ENCODE measurements around the gene PADI6.
"Not testable (repeated sequence)": the region's sequence is repeated elsewhere in the genome, so short reads cannot be mapped to it uniquely, and the experiment has no call there.

The PADI6 gene

DNA sequence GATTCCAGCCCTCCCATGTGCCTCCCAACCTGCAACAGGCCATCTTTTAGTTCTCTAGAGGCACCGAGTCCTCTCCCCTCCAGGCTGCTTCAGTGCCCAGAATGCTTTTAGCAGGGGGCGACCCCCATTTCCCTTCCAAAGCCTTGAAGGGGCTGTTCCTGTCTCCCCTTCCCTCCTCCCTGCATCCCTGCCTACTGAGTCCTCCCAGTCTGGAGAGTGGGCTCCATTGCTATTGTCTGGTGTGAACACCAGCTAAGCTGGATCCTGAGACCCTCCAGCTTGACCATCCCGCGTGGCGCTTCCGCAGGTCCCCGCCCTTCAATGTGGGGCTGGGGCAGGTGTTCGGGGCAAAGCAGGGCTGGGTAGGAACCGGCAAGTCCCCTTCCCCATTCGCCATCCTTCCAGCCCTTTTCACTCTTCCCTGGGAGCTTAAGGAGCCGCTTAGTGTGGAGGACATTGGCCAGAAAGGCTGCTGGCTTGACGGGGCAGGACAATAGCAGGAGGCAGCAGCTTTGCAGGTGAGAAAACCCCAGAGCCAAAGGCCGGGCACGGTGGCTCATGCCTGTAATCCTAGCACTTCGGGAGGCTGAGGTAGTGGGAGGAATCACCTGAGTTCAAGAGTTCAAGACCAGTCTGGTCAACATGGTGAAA, 32.2 kb downstream of the PADI6 start:
- no peak for DNase-seq (ENCODE audit: low read depth, low spot score)

DNA sequence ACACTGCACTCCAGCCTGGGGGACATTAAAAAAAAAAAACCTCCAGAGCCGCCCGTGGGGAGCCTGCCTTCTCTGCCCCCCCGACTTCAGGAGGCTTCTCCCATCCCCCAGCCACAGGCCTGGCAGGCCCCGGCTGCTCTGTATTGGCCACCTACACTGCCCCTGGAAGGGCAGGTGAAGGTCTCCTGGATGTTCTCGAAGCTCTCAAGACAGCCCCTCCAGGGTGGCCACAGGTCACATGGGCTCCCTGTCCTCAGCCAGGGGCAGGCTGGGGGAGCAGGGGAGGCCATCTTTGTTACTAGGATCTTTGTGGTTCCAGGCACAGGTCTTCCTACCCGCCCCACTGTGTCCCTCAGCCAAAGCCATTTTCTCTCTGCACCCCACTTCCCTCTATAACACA, 32.8 kb downstream of the PADI6 start:
- no peak for DNase-seq (ENCODE audit: low read depth, low spot score)

DNA sequence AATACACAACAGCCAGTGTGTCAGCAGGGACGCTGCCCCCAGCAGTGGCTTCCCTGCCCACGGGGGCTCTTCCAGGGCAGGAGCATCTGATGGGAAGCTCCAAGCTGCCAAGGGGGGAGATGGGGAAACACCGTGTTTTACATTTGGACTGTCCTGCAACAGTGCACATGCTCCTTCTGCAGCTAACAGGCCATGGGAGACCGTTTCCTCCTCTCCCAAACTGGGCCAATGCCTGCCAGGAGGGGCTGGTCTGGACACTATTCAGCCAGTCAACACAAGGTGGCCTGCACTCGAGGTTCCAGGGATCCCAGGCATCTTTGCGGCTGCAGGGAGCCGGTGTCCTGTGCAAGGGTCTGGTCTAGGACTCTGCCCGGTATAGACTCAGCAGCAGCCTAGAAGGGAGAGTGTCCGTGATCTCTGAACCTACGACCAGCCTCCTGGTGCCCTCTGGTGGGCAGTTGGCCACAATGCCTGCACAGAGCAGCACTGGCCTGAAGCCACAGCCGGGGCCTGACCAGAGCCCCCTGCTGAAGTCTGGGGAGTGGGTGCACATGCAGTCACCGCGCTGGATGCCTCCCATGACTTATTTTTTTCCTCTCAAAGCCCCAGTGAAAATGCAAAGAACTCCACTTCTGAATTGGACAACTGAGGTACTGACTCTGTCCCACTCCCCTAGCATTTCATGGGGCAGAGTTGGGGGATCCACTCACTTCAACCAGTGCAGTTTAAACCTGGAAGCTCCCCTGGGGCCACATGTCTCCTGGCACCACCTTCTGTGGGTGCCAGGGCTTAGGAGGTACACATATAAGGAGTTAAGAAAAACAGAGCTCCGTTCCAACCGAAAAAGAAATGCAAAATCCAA, 34.1 kb downstream of the PADI6 start:
- DNase-seq (ENCODE audit: low read depth, low spot score), result no peak

DNA sequence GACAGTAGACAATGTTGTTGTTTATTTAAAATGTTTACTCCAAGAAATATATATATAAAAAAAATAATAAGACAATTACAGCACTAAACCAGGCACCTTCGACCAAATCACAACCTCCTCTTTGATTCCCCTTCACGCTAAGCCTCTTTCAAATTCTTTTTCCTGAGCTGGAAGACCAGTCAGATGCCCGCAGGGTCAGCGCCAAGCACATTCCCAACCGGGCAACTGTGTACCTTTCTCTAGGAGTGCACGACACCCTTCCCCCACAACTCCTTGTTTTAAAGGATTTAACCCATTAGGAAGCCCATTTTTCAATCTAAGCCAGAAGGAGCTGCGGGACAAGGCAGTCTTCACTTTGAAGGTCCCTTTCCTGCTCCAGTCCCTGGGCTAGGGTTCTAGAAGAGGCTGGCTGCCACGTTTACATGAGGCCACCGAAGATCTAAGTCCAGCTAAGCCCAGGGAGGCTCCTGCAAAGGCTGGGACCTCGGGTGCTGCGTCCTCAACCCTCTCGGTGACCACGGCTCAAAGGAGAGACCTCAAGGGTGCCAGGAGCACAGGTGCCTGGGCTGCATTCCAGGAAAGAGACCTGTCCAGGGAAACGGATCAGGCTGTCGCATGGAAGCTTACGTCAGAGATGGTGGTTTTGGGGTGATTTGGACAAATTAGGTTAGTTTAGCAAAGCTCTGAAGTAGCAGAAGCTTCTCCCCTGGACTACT, 34.9 kb downstream of the PADI6 start:
- DNase-seq (ENCODE audit: low read depth, low spot score), result not testable (repeated sequence)

DNA sequence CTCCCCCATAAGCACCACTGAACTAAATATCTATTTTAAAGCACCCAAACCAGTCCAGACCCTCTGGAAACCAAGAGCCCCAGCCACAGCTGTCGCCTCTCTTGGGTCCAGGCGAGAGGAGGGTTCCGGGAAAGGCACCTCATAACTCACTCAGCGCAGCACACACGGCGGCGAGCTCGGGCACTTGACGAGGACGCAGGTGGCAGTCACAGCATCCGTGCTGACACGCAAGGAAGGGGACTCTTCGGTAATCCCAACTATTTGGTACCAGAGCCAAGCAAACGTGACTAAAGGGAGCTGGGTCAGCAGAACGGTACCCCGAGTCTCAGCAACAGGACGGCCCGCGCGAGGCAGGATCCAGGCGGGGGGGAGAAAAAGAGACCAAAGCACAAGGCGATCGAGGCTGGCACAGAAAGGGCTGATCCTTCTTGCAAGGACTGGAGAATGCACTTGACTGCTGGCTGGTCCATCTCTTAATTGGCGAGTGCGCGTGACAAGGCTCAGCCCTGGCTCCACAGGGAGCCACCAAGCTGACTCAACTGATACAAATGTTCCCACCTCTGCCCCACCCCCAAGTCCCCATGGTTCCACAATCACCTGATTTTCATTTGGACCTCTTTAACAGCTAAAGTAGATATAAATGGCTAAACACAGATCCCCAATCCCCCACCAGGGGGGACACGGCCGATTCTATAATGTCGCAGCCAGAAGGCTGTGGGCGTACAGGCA, 36.0 kb downstream of the PADI6 start:
- DNase-seq (ENCODE audit: low read depth, low spot score), result not testable (repeated sequence)

DNA sequence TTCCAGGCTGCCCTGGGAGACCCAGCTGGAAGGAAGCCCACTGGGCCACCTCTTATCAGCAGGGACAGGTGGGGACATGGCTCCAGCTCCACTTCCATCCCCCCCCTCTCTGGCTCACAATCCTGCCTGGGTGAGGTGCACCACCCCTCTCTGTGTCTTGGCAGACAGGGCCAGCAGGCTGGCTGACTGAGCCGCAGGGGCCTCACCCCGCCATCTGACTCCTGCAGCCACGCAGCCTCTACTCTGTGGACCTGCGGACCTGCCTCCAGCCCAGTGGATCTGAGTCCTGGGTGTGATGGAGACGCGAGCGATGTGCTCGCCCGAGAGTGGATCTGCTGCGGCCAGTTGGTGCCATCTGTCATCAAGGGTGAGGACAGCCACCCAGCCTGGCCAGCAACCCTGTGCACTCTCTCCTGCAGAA, 37.4 kb downstream of the PADI6 start:
- DNase-seq (ENCODE audit: low read depth, low spot score), result no peak

DNA sequence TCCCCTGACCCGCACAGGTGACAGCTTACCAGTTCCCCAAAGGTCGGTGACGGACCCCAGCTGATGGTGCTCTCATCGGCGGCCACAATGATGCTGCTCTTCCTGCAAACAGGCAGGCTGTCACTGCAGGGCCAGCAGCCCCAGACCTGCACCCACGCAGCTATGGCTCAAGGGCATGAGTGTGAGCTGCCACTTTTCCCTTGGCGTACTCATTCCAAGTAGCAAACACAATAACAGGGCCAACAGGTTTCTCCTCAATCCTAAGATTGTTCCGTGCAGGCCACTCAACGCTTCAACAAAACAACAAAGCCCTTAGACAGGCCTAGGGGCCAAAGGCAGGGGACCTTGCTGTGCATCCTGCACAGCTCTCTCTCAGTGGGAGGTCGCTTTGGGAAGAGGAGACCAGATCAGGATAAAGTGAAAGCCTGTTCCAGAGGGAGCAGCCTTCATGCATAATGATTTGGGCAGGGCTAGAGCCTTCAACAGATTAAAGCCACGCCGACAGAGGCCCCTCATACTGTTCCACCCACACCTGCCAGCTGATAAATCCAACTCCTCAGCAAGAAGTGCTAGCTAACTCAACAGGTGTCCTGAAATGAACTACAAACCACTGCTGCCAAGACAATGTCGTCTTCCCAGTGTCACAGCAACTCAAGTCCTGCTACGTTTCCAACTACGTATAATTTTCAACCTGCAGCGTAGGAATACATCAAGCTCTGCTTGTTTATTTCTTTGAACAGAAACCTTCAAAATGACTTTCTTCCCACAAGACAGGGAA, 40.3 kb downstream of the PADI6 start:
- no peak for DNase-seq (ENCODE audit: low read depth, low spot score)

DNA sequence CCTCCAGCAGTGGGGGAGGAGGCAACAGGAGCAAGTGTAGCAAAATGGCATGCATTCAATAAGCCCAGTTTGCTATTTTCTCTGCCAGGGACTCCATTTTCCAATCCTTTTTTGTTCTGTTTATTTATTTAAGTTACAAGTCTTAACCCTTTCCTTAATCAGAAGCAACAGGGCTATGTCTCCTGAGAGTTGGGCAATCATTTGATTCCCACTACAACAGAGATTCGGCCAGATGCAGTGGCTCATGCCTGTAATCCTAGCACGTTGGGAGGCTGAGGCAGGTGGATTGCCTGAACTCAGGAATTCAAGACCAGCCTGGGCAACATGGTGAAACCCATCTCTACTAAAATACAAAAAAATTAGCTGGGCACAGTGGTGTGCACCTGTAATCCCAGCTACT, 42.0 kb downstream of the PADI6 start:
- no peak for DNase-seq (ENCODE audit: low read depth, low spot score)

DNA sequence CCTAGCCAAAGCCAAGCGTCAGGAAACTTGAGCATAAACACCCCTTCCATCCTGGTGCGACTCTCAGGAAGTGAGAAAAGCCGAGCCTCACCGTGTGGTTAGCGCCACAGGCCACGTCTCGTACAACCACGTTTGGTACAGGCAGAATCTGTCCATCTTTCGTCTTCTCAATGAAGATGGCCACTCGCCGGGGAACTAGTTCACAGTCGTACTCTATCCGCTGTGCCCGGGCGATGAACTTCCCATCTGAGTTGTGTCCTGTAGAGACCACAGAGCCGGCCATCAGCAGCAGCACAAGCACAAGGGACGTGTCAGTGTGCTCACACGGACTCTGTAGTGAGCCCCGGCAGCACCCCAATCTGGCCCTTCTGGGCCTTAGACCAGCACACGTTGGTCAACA, 44.4 kb downstream of the PADI6 start:
- no peak for DNase-seq (ENCODE audit: low read depth, low spot score)

DNA sequence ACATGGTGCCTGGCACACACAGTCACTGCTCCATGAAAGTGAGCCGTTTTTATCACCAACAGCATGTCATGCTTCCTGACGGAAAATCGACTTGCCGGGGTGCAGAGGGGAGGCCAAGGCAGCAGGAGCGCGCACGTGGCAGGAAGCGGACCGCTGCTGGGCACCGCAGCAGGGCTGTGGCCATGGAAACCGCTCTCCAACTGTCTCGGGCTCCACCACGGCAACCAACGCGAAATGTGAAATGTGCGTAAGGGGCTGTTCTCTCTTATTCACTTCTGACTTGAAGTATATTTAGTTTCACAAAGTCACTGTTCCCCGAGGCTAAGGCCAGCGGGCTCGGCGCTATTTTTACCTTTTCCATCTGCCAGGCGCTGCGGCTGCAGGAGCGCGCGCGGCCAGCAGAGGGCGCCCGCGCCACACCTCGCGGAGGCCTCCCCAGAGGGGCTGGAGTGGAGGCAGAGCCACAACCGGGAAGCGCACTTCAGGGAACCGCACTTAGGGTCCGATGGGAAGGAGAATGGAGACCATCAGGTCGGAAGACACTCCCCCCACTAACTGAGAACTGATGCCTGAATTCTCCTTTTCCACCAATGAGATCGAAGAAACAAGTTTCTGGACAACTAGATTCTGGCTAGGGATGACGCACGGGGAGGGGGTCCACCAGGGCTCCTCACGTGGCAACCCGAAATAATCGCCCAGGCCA, 47.8 kb downstream of the PADI6 start:
- DNase-seq (ENCODE audit: low read depth, low spot score), result no peak

DNA sequence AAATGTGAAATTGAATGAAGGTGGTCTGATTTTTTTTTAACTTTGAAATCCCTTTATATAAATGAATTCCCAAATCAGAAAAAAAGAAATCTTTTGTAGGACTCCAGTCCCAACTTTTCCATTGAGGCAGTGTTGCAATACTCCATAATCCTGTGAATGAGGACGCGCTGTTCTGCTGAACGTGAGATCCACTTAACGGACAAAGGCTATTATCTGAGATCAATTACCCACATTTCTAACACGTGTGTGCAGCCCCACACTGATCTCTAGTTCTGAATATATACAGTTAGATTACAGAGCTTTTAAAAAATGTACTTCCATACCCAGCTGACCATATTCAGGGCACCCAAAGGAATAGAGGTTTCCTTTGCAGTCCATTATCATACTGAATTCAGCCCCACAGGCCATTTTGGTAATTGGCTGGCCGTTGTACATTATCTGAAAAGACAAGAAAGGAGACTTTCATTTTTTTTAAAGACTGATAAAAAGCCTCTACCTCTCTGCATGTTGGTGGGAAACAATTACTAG, 48.5 kb downstream of the PADI6 start:
- DNase-seq (ENCODE audit: low read depth, low spot score), result no peak

DNA sequence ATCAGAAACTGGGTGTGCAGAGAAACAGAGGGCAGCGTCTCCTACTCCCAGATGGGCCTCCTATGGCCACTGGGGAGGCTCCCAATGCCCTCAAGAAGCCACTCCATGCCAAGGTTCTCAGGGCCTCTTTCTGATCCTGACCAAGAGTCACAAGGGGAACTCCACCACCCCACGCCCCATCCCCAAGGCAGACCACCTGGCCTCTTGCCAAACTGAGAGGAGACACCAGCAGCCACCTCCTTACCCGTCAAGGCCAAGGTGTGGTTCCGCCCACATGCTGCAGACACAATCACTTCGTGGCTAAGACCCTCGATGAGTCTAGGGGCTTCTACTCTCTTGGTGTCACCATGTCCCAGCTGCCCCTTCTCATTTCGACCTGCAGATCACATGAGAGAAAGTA, 50.5 kb downstream of the PADI6 start:
- DNase-seq (ENCODE audit: low read depth, low spot score), result no peak

DNA sequence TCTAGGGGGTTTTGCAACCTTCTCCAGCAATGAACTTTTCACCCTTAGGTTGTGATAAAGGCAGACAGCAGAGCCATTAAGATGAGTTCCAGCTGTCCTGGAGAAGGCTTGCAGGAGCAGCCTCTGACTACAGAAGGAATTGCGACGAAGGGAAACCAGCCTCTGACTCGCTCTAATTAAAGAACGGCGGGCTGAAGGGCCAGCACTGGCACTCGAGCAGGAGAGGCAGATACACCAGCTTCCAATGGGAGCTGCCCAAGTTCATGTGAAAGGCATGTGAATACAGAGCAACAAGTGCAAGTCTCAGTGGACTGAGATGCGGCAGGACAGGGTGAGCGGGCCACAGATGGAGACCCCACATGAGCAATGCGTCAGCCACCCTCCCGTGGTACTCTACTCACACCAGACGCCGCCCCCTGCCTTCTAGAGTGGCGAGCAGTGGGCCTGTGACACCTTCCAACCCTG, 51.8 kb downstream of the PADI6 start:
- DNase-seq (ENCODE audit: low read depth, low spot score), result no peak

DNA sequence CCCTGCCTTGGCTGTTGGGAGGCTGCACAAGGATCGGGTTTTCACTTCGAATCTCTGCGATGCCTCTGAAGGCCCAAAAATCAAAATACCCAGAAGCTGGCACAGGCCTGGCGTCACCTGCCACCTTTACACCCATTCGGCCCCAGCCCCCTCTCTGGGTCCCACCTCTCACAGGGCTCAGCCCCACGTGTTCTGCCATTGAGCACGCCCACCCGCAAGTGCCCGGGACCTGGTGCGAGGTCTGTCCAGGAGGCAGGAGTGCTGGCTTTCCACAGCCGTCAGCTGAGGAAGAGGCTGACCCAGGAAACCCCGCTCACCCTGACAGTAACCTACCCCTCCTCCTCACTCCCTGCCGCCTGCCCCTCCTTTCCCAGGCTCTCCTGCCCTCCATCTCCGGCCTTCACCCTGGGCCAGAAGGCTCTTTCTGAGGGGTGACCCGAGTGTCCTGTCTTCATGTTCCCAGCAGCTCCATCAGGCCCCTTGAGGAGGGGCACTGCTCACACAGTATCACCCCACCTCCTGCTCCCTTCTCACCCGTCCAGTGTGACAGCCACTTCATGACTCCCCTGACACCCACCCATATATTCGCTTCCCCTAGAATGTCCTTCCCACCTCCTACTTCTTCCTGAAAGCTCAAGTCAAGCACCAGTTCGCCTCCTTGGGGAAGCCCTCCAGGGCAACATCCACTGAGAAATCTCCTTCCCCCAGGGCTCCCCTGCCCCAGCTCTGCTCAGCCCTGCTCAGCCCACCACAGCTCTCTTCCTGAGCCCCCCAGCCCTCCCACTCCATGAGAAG, 54.0 kb downstream of the PADI6 start:
- DNase-seq (ENCODE audit: low read depth, low spot score), result no peak

DNA sequence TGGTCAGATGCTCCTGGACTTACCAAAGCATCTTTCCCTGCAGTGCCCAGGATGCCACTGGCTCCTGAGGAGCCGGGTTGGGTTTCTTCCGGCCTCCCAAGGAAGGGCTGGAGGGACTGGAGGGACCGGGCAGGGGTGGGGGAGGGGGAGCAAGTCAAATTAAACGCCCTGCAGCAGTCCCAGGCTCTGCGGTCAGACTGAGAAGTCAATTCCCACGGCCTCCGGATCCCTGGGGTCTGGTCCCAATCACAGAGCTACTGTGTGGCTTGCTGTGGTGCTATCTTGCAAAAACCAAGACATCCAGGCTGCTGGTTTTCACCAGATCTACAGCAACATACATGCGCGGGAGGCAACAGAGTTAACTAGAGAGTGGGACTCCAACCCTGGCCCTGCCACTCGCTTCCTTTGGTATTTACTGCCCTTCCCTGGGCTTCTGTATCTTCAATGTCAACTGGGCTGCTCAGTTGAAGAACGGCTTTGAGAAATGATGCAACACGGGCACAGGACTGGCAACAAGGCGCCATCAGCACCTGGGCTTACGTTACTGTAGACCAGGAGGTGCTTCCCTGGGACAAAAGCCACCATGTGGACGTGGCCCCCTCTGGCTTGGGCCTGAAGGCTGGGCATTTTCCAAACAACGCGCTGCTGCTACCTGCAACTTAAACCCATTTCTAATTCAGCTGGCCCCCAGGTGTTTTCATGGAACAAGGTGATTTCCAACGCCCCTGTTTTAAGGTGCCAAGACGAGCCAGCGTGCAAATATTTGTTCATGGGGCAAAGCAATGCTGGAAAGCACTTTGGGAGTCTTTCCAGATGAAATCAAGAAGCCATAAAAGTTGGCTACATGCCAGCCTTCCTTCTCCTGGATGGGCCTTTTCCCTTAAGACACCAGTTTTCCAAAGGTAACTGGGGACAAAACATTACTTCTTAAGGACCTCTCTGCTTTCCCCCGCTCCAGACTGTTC, 56.0 kb downstream of the PADI6 start:
- no peak for DNase-seq (ENCODE audit: low read depth, low spot score)

DNA sequence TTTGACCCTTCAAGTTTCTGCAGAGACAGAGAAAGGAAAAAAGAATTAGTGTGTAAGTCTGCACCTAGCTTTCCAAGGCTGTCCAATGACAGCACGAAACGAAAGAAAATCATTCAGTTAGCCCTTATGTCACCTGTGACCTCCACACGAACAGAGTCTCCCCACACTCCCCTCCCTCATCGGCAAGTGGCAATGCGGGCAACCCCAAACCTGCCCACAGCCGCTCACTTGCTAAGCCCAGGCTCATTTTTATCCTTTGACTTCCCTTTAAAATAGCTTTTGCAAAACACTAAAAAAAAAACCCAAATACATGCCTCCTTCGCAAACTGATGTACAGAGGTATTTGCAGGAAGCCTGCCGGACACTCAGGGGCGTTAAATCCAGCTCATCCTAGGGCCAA, 57.2 kb downstream of the PADI6 start:
- DNase-seq (ENCODE audit: low read depth, low spot score), result no peak

DNA sequence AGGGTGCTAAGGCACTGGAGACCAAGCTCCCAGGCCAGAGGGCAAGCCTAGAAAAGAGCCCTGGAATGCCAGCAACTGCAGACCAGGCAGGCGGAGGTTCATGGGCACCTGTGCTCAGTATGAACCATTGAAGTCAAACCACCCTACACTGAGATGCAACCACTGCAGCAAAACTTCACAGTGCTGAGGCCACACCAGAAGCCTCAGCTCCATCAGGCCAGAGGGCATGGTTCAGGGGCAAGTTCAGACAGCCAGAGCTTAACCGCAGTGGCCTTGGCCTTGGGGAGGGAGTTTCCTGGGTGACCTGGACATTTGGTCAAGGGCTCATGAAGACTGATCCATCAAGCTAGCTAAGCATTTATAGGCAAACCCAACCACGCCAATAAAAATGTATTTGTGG, 60.4 kb downstream of the PADI6 start:
- no peak for DNase-seq (ENCODE audit: low read depth, low spot score)

DNA sequence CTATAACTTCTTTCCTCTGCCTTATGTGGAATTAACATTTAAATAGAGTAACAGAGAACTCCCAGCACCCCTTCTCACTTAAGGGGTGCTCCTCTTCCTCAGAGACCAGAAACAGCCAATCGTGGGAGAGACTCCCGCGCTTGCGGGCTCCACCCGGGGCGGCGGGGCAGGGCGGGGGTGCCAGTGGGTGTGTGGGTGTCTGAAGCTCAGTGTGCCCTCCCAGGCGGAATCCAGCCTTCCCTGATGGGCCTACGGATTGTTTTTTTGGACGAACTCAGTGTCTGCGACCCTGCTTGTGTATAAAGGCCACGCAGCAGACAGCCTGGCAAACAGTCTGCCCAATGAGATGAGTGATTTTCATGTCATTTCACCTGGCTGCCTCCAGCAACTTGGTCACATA, 61.3 kb downstream of the PADI6 start:
- no peak for DNase-seq (ENCODE audit: low read depth, low spot score)
